Measurements from ENCODE around the gene PLXNC1. TPM values are rescaled to one million over a fixed set of nuclear protein-coding genes. Genes with fewer than 3 reads are reported as not detected.

PLXNC1 gene
- polyA plus RNA-seq, 1 donor (not counting 4 experiments of a cell fraction or from before 2014, with no cell fraction given) = 0.17 TPM

DNA sequence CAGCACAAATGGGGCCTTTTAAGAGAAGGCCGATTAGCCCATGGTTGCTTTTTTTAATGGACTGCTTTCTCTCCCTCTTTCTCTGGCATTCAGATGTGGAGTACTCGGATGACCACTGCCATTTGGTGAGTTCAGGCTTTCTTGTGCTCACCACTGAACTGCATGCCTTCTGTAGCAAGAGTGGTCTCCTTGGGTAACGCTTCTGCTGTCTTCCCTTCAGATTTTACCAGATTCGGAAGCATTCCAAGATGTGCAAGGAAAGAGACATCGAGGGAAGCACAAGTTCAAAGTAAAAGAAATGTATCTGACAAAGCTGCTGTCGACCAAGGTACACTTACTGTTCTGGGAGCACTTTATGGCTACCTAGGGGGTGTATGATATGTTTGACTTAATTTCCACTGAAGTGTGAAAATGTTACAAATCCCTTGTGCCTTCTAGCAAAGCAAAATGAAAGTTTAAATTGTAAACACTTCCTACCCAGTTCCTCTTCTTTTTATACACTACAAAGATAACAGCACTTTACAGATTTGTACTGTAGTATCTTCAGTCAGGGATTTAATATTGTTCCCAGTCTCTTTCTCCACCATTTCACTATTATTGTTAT is 148.8 kb downstream of the PLXNC1 start:
- no peak overlapping the region for H3K9ac ChIP-seq (ENCODE audit: control insufficient read depth, extremely low read depth, insufficient read depth, low read length)
- H3K9me3 ChIP-seq (ENCODE audit: control insufficient read depth, low read depth, low read length) = no peaks in the 10 kb centered on the region
- no peaks in the 10 kb centered on the region for H3K79me2 ChIP-seq (ENCODE audit: control insufficient read depth, insufficient read depth, low read length)
- H3K9me1 ChIP-seq (ENCODE audit: control insufficient read depth, extremely low read depth, insufficient read depth, low read length) = no peaks in the 10 kb centered on the region
- H2AFZ ChIP-seq (ENCODE audit: control insufficient read depth, low read length) = no peak overlapping the region
- no peak overlapping the region for H3K27ac ChIP-seq (ENCODE audit: control insufficient read depth, insufficient read depth, low read length)
- no peaks in the 10 kb centered on the region for H4K20me1 ChIP-seq (ENCODE audit: control insufficient read depth, extremely low read depth, insufficient read depth, low read length)
- H3K4me1 ChIP-seq (ENCODE audit: control insufficient read depth, extremely low read depth, insufficient read depth, low read length) = no peaks in the 10 kb centered on the region
- FAIRE-seq (no peak), DNase-seq (ENCODE audit: low read depth, low spot score) (no peak)
- H3K4me2 ChIP-seq (ENCODE audit: control insufficient read depth, extremely low read depth, insufficient read depth, low read depth, low read length) = no peak overlapping the region
- no peaks in the 10 kb centered on the region for H3K27me3 ChIP-seq (ENCODE audit: control insufficient read depth, extremely low read depth, insufficient read depth, low read length)
- peaks cover 0 to 6% of the 10 kb centered on the region in 2 experiments for H3K36me3 ChIP-seq (ENCODE audit: control insufficient read depth in 2 of 2, extremely low read depth in 1 of 2, insufficient read depth in 2 of 2, low read length in 2 of 2)
- TF ChIP-seq EZH2 (IDR thresholded peaks at IDR 0.05; ENCODE audit: low read length) (no peak), CTCF (optimal IDR thresholded peaks at IDR 0.05 in 1 of 3, IDR thresholded peaks at IDR 0.05 in 1 of 3, conservative IDR thresholded peaks at IDR 0.05 in 1 of 3; ENCODE audit: extremely low read depth in 1 of 3, insufficient read depth in 2 of 3, low read length in 3 of 3) (no peak)
- dilution Hi-C loops (cut with MboI; ENCODE audit: extremely low pct_ligation_motif_present, low sequenced_read_pairs) = no loop called here
- H3K4me3 ChIP-seq (ENCODE audit: control insufficient read depth in 2 of 3, extremely low read depth in 1 of 3, insufficient read depth in 2 of 3, low read depth in 1 of 3, low read length in 3 of 3) = no peak overlapping the region

DNA sequence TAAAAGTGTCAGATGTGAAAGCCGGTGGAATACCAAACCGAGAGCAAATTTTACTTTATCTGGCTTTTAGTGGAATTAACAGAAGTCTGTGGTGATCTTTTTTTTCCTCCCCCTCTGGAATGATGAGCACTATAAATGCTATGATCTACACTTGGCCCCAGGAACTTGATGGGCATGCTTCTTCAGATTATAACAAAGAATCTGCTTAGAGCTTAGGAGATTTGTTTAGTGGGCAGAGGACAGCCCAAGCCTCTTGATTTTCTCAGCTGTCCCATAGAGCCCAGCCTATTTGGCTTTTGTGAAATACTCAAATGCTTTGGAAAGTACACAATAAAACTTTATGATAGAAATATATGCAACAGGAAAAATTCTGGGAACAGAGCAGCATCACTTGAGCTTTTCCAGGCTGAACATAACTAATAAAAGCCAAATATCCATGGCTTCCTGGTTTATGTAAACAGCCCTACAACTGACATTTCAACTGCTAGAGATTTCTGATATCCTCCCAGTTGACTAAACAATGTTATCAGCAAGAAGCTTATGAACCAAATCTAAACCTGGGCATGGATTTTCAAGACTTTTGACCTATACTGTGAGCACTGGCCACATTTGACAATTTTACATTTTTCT is 149.6 kb downstream of the PLXNC1 start:
- H3K9me3 ChIP-seq (ENCODE audit: control insufficient read depth, low read depth, low read length) = no peaks in the 10 kb centered on the region
- H3K27ac ChIP-seq (ENCODE audit: control insufficient read depth, insufficient read depth, low read length) = no peak overlapping the region
- peaks cover 0 to 6% of the 10 kb centered on the region in 2 experiments for H3K36me3 ChIP-seq (ENCODE audit: control insufficient read depth in 2 of 2, extremely low read depth in 1 of 2, insufficient read depth in 2 of 2, low read length in 2 of 2)
- TF ChIP-seq CTCF (optimal IDR thresholded peaks at IDR 0.05 in 1 of 3, IDR thresholded peaks at IDR 0.05 in 1 of 3, conservative IDR thresholded peaks at IDR 0.05 in 1 of 3; ENCODE audit: extremely low read depth in 1 of 3, insufficient read depth in 2 of 3, low read length in 3 of 3) = no peak
- no peak for TF ChIP-seq EZH2 (IDR thresholded peaks at IDR 0.05; ENCODE audit: low read length)
- DNase-seq (ENCODE audit: low read depth, low spot score) (no peak), FAIRE-seq (no peak)
- H3K9ac ChIP-seq (ENCODE audit: control insufficient read depth, extremely low read depth, insufficient read depth, low read length) = no peak overlapping the region
- no peak overlapping the region for H3K4me2 ChIP-seq (ENCODE audit: control insufficient read depth, extremely low read depth, insufficient read depth, low read depth, low read length)
- H4K20me1 ChIP-seq (ENCODE audit: control insufficient read depth, extremely low read depth, insufficient read depth, low read length) = no peaks in the 10 kb centered on the region
- no peaks in the 10 kb centered on the region for H3K9me1 ChIP-seq (ENCODE audit: control insufficient read depth, extremely low read depth, insufficient read depth, low read length)
- H3K79me2 ChIP-seq (ENCODE audit: control insufficient read depth, insufficient read depth, low read length) = no peaks in the 10 kb centered on the region
- dilution Hi-C loops (cut with MboI; ENCODE audit: extremely low pct_ligation_motif_present, low sequenced_read_pairs) = no loop called here
- no peak overlapping the region for H3K4me3 ChIP-seq (ENCODE audit: control insufficient read depth in 2 of 3, extremely low read depth in 1 of 3, insufficient read depth in 2 of 3, low read depth in 1 of 3, low read length in 3 of 3)
- no peaks in the 10 kb centered on the region for H3K27me3 ChIP-seq (ENCODE audit: control insufficient read depth, extremely low read depth, insufficient read depth, low read length)
- H2AFZ ChIP-seq (ENCODE audit: control insufficient read depth, low read length) = no peak overlapping the region
- H3K4me1 ChIP-seq (ENCODE audit: control insufficient read depth, extremely low read depth, insufficient read depth, low read length) = no peaks in the 10 kb centered on the region
